GM12801 (cell line): Measurements from ENCODE around the gene CNTD1.

Experiments
- TF ChIP-seq, protein P1 (sequence below): IDR thresholded peaks from one replicate; pipeline ENCODE4 v1.5.1; 2011; ENCODE audit warnings: control low read depth; ENCODE audit not compliant: insufficient read length; ENCODE audit errors: extremely low read depth

Gene CNTD1

DNA sequence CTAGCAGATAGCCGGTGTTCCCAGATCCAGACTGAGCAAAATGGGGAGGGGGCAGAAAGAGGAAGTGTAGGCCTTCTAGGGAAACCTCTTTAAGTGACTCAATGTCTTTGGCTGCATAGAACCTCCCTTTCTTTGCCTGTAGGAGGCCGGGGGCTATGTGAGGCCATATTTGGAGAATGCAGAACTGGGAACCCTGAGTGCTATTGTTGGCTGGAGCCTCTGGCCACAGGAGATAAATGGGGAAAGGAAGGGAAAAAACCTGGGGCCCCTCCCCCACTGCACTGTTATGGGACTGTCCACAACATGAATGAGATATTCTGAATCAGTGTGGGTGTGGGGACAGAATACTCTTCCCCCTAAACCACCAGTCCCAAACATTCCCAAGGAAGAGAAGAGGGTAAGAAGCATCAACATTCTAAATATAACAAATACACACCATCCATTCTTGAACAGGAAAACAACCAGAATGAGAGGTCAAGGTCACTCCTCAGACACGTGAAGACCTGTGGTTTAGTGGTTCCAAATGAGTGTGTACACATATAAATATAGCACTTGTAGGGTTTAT is 23.0 kb upstream of the CNTD1 start:
- TF ChIP-seq, protein P1, sequence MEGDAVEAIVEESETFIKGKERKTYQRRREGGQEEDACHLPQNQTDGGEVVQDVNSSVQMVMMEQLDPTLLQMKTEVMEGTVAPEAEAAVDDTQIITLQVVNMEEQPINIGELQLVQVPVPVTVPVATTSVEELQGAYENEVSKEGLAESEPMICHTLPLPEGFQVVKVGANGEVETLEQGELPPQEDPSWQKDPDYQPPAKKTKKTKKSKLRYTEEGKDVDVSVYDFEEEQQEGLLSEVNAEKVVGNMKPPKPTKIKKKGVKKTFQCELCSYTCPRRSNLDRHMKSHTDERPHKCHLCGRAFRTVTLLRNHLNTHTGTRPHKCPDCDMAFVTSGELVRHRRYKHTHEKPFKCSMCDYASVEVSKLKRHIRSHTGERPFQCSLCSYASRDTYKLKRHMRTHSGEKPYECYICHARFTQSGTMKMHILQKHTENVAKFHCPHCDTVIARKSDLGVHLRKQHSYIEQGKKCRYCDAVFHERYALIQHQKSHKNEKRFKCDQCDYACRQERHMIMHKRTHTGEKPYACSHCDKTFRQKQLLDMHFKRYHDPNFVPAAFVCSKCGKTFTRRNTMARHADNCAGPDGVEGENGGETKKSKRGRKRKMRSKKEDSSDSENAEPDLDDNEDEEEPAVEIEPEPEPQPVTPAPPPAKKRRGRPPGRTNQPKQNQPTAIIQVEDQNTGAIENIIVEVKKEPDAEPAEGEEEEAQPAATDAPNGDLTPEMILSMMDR: no peak

DNA sequence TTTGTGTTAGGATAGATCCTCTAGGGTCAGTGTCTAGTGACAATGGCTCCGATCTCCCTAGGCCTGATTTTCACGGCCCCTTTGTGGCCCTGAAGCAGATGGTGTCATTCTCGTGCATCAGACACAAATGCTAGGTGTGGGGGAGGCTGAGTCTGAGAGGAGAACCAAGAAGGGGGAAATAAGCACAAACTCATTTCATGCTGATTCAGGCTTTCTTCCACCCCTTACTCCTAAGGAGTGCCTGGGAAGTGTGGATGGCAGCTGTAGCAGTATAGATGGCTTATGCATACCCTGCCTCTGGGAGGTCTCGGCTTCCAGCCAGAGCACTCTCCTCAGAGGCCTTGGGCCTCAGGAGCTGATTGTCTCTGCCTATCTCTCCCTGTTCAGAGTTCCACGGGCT is 20.1 kb upstream of the CNTD1 start:
- TF ChIP-seq, protein P1: no peak

DNA sequence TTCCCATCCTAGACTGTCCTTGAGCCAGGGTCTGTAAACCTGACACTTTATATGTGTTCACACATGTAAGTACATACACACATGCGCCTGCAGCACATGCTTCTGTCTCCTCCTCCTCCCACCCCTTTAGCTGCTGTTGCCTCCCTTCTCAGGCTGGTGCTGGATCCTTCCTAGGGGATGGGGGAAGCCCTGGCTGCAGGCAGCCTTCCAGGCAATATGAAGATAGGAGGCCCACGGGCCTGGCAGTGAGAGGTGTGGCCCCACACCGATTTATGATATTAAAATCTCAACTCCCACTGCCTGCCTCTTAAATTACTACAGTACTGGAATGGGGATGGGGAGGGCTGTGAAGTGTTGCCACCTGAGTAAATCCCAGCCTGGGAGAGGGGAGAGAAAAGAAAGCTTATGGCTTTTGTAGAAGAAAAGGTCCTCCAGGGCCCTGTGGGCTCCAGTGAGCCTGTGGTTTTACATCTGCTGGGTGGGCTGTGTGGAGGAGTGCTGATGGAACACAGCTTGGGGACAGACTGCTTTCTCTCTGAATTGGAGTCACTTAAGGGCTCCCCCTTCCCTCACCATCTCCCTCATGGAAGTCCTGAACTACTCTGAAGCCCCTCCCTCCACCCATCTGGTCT is 19.2 kb upstream of the CNTD1 start:
- TF ChIP-seq, protein P1: no peak

DNA sequence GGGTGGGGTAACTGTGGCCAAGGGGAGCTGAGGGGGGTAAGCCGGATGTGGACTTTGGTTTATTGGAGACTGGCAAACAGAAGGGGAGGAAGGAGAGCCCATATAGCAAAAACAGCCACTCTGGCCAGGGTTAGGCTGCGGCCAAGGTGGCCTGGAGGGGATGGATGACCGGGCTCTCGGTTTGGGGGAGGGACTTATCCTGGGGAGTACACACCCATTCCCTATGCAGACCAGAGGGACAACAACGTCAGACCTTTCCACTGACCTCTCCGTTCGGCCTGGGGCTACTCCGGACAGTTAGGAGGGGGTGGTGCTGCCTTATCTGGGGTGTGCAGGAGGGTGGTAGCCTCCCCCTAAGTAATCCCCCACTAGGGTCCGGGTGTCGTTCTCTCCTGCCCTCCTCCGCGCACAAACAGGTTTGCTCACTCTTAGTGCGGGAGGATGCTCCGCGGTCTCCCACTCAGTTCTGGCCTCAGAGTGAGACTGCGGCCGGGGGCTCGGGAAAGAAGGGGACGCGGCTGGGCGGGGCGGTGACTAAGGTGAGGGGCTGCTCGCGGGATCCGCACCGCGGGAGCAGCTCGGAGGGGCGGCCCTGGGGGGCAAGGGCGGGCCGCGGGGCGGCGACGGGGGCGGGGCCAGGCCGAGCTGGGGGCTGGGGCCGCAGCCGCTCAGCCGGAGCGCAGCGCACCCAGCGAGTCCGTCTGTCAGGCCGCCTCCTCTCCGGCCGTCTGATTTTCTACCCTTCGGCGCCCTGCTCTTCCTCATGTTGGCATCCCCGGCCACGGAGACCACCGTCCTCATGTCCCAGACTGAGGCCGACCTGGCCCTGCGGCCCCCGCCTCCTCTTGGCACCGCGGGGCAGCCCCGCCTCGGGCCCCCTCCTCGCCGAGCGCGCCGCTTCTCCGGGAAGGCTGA is 18.5 kb upstream of the CNTD1 start, which contains the start of gene WNK4:
TSS of gene WNK4 (plus strand) at position 675 of the 915 bp plus-strand sequence. CDS start at position 764, 89 bp downstream.
- TF ChIP-seq, protein P1: no peak

DNA sequence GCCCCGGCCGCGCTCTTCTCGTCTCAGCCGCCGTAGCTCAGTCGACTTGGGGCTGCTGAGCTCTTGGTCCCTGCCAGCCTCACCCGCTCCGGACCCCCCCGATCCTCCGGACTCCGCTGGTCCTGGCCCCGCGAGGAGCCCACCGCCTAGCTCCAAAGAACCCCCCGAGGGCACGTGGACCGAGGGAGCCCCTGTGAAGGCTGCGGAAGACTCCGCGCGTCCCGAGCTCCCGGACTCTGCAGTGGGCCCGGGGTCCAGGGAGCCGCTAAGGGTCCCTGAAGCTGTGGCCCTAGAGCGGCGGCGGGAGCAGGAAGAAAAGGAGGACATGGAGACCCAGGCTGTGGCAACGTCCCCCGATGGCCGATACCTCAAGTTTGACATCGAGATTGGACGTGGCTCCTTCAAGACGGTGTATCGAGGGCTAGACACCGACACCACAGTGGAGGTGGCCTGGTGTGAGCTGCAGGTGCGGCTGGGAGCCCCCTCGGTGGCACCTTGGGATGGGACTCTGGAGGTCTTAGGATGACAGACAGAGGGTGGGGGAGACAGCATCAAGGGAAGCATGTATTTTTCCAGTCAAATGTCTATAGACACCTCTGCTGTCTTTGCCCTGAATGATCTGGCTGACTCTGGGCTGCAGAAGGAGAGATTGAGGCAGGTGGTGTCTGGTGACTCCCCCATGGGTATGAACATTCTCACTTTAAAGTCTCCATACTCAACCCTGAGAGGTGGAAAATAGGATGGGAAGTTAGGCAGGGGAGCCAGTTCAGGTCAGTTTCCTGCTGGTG is 17.6 kb upstream of the CNTD1 start:
- TF ChIP-seq, protein P1: no peak

DNA sequence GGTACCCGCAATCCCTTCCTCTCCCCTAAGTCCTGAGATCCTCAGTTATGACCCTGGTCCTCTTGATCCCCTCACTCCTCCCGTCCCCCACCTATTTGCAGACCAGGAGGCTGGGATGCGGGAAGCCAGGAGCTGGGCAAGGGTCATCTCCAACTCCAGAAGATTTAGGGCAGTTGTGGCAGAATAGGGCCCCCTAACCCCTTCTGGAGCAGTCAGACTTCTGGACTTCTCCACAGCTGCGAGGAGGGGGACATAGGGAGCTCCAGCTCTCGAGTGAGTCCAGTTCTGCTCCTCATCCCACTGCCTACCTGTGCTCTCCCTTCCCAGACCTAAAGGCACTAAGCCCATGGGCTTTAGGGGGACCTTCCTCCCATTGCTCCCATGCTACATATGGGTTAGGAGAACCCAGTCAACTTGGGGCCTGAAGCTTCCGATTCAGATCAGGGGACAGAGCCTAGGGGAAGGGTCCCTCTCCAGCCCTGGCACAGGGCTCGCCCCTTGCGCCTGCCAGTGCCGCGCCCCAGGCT is 17.0 kb upstream of the CNTD1 start:
- TF ChIP-seq, protein P1: no peak
